ENCODE measurements around the gene PAPSS1.

The PAPSS1 gene

DNA sequence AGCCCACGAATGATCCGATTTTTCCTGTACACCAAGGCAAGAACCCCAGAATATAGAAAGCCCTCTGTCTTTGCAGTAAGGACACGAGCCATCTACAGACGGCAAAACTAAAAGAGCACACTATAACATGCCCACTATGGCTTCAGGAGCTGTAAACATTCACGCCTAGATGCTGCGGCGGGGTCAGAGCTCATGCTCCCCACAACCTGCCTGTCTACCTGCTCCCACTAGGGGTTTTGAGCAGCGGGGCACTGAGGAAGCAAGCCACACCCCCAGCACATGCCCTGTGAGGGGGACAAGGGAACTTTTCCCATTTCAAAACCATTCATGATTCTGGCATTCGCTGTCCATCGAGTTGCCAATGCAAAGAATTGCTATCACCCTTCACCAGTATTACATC lies 144.8 kb downstream of the PAPSS1 start:
- ChIA-PET CTCF (no interaction called here), POLR2A (no interaction called here)
- no peak for DNase-seq (ENCODE audit: extremely low spot score)
- no peak for TF ChIP-seq CTCF (IDR thresholded peaks at IDR 0.05; ENCODE audit: control extremely low read depth, extremely low read depth, low read depth, missing control alignments)

GRCh38 chr4:107572281-107572680 lies 147.8 kb downstream of the PAPSS1 start:
- POLR2A ChIA-PET, result no interaction called here
- CTCF ChIA-PET, result no interaction called here
- DNase-seq (ENCODE audit: extremely low spot score), result no peak
- TF ChIP-seq CTCF (IDR thresholded peaks at IDR 0.05; ENCODE audit: control extremely low read depth, extremely low read depth, low read depth, missing control alignments), result no peak

DNA sequence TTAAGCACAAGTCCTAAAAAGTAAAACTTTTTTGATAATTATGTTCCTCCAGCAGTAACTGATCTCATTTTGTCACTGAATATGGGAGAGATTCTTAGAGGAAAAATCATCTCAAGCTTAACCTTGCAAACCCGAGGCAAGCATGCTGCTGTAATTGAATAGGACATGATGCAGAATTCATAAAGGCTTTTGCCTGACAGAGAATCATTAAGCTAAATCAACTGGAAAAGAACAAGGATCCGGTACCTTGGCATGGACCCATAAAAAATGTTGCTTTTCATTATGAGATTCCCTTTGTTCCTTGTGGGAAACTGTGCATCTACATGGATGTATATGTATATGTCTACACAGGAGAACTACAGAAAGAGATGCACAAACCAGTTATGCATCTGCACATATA lies 149.1 kb downstream of the PAPSS1 start:
- DNase-seq (ENCODE audit: extremely low spot score), result no peak
- POLR2A ChIA-PET, result no interaction called here
- CTCF ChIA-PET, result interaction anchor here (1.5 kb wide), 1 partner anchor 18 kb away, joined by 4 read pairs; no protein-coding TSS in a partner anchor
- no peak for TF ChIP-seq CTCF (IDR thresholded peaks at IDR 0.05; ENCODE audit: control extremely low read depth, extremely low read depth, low read depth, missing control alignments)

GRCh38 chr4:107564326-107564725 lies 155.7 kb downstream of the PAPSS1 start:
- TF ChIP-seq CTCF (IDR thresholded peaks at IDR 0.05; ENCODE audit: control extremely low read depth, extremely low read depth, low read depth, missing control alignments), result no peak
- ChIA-PET CTCF (interaction anchor here (0.9 kb wide), 1 partner anchor 27 kb away, joined by 3 read pairs; no protein-coding TSS in a partner anchor), POLR2A (no interaction called here)
- no peak for DNase-seq (ENCODE audit: extremely low spot score)
